ENCODE data around the gene WASL. TPM values are rescaled to one million over a fixed set of nuclear protein-coding genes. Genes with fewer than 3 reads are reported as not detected.

The WASL gene
- total RNA-seq, 1 experiment from 2014 or later, result 39.3 TPM

- Histone ChIP-seq H3K14ac (ENCODE audit: insufficient read depth, low read length) (no peak overlapping the region), H2BK20ac (ENCODE audit: low read depth, low read length, poor library complexity, severe bottlenecking) (no peak overlapping the region), H2BK5ac (ENCODE audit: insufficient read length, low read length) (no peak overlapping the region), H2BK12ac (ENCODE audit: insufficient read length, low read depth, low read length) (no peak overlapping the region), H2BK15ac (ENCODE audit: low read depth, low read length) (no peak overlapping the region), H3K9me3 (ENCODE audit: control insufficient read depth, low read depth, low read length) (no peaks in the 10 kb centered on the region), H3K79me1 (ENCODE audit: insufficient read depth, low read depth, low read length, poor library complexity, severe bottlenecking) (no peaks in the 10 kb centered on the region), H3K18ac (ENCODE audit: insufficient read length, low read depth, low read length) (no peak overlapping the region), H3K79me2 (ENCODE audit: insufficient read depth, low read length) (no peaks in the 10 kb centered on the region), H4K5ac (ENCODE audit: insufficient read length, low read depth, low read length) (no peak overlapping the region), H3K56ac (ENCODE audit: insufficient read length, low read depth, low read length) (no peak overlapping the region), H3K27ac (ENCODE audit: insufficient read length, low read depth, low read length) (no peak overlapping the region), H3K23ac (ENCODE audit: insufficient read length, low read depth, low read length) (no peak overlapping the region), H3K4me2 (ENCODE audit: insufficient read depth, insufficient read length, low read length) (no peak overlapping the region), H3K4ac (ENCODE audit: low read depth, low read length) (no peak overlapping the region), H2AK5ac (ENCODE audit: insufficient read length, low read length) (no peak overlapping the region), H3K23me2 (ENCODE audit: insufficient read length, low read depth, low read length, poor library complexity, severe bottlenecking) (no peaks in the 10 kb centered on the region), H4K8ac (replicated peaks; ENCODE audit: insufficient read length, low read depth, low read length) (no peak overlapping the region), H4K91ac (ENCODE audit: insufficient read length, low read depth, low read length) (no peak overlapping the region), H2AFZ (ENCODE audit: low read length) (no peak overlapping the region), H3K27me3 (ENCODE audit: insufficient read depth, low read length) (peaks cover 2% of the 10 kb centered on the region; the same call in 1 of the 2 replicates), H3K4me1 (ENCODE audit: insufficient read depth, low read length) (0 out of 2 replicates have a peak, but pooled peaks cover 2% of the 10 kb centered on the region), H3K9ac (ENCODE audit: extremely low read depth, insufficient read length, low read length) (no peak overlapping the region), H2BK120ac (ENCODE audit: low read depth, low read length, poor library complexity, severe bottlenecking) (no peak overlapping the region), H4K20me1 (ENCODE audit: control insufficient read depth, insufficient read depth, insufficient read length) (no peaks in the 10 kb centered on the region), H3T11ph (ENCODE audit: low read length) (no peak overlapping the region)
- H3K4me1 Mint-ChIP-seq, result peaks cover 10 to 24% of the 10 kb centered on the region in 2 experiments
- no peaks in the 10 kb centered on the region for H3K27me3 Mint-ChIP-seq (ENCODE audit: low read depth)
- H3K9me3 Mint-ChIP-seq, result no peaks in the 10 kb centered on the region
- no CpG with 5 or more reads among the region's 3 CpGs for WGBS (ENCODE audit: extremely low coverage, insufficient read length, low lambda C conversion rate)
- DNase-seq, result no peak
- H3K27ac Mint-ChIP-seq, result no peak overlapping the region; a peak in 1 of 7 replicates
- no peaks in the 10 kb centered on the region for H3K36me3 Mint-ChIP-seq (ENCODE audit: insufficient read depth in 1 of 3, low read depth in 3 of 3)
- H3K4me3 Mint-ChIP-seq, result no peak overlapping the region
- no peak for TF ChIP-seq CTCF (conservative IDR thresholded peaks at IDR 0.05)
These were observed 23.8 kb upstream of the WASL start for GRCh38 chr7:123772652-123773051.
